ENCODE results near the gene BORCS5.

Gene BORCS5

DNA sequence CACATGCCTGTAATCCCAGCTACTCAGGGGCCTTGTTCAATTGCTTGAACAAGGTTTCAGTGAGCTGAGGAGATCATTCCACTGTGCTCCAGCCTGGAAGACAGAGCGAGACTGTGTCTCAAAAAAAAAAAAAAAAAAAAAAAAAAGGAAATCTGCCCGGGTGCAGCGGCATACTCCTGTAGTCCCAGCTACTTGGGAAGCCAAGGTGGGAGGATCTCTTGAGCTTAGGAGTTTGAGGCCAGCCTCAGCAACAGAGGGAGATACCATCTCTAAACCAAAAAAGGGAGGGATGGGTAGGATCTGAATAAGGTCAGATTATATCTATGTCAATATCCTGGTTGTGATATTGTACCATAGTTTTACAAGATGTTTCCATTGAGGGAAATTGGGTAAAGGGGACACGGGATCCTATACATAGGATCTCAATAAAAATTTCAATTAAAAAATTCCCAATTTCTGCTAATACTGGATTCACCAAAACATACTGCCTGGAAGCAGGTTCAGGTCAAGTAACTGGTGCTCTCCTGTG lies 76.4 kb downstream of the BORCS5 start:
- Histone ChIP-seq H3K27ac (no peak overlapping the region), H4K20me1 (ENCODE audit: insufficient read depth) (no peaks in the 10 kb centered on the region), H3K4me3 (IDR thresholded peaks at IDR 0.05; ENCODE audit: insufficient read depth, low read depth, low read length) (no peak overlapping the region), H3K79me2 (ENCODE audit: insufficient read depth, low read depth) (no peaks in the 10 kb centered on the region), H3K4me2 (no peak overlapping the region), H2AFZ (ENCODE audit: low read depth) (no peak overlapping the region), H3K27me3 (ENCODE audit: insufficient read depth, low read depth) (no peaks in the 10 kb centered on the region), H3K4me1 (ENCODE audit: low read depth, poor library complexity, severe bottlenecking) (peaks cover 3% of the 10 kb centered on the region), H3K36me3 (ENCODE audit: insufficient read depth) (no peaks in the 10 kb centered on the region), H3K9ac (no peak overlapping the region)
- TF ChIP-seq, protein P1, sequence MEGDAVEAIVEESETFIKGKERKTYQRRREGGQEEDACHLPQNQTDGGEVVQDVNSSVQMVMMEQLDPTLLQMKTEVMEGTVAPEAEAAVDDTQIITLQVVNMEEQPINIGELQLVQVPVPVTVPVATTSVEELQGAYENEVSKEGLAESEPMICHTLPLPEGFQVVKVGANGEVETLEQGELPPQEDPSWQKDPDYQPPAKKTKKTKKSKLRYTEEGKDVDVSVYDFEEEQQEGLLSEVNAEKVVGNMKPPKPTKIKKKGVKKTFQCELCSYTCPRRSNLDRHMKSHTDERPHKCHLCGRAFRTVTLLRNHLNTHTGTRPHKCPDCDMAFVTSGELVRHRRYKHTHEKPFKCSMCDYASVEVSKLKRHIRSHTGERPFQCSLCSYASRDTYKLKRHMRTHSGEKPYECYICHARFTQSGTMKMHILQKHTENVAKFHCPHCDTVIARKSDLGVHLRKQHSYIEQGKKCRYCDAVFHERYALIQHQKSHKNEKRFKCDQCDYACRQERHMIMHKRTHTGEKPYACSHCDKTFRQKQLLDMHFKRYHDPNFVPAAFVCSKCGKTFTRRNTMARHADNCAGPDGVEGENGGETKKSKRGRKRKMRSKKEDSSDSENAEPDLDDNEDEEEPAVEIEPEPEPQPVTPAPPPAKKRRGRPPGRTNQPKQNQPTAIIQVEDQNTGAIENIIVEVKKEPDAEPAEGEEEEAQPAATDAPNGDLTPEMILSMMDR (conservative IDR thresholded peaks at IDR 0.05; ENCODE audit: low read depth, low read length) = no peak

DNA sequence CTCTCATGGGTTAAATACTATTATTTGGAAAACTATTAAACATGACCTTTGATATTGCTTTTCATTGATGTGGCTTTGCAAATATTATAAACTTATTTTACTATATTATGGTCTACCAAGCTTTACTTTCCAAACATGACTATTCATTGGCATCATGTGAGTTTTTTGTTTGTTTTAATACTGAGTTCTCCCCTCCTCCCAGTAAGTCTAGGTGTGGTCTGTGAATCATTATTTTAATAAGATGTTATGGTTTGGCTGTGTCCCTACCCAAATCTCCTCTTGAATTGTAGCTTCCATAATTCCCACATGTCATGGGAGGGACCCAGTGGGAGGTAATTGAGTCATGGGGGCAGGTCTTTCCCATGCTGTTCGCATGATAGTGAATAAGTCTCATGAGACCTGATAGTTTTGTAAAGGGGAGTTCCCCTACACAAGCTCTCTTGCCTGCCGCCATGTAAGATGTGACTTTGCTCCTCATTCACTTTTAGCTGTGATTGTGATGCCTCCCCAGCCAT lies 80.0 kb downstream of the BORCS5 start:
- H3K27me3 ChIP-seq (ENCODE audit: insufficient read depth, low read depth) = no peaks in the 10 kb centered on the region
- H3K4me1 ChIP-seq (ENCODE audit: low read depth, poor library complexity, severe bottlenecking) = peaks cover 18% of the 10 kb centered on the region
- no peak overlapping the region for H3K27ac ChIP-seq
- TF ChIP-seq, protein P1 (conservative IDR thresholded peaks at IDR 0.05; ENCODE audit: low read depth, low read length) = no peak
- no peaks in the 10 kb centered on the region for H4K20me1 ChIP-seq (ENCODE audit: insufficient read depth)
- no peaks in the 10 kb centered on the region for H3K79me2 ChIP-seq (ENCODE audit: insufficient read depth, low read depth)
- no peak overlapping the region for H3K4me3 ChIP-seq (IDR thresholded peaks at IDR 0.05; ENCODE audit: insufficient read depth, low read depth, low read length)
- no peaks in the 10 kb centered on the region for H3K36me3 ChIP-seq (ENCODE audit: insufficient read depth)
- H3K4me2 ChIP-seq = no peak overlapping the region
- H3K9ac ChIP-seq = no peak overlapping the region
- H2AFZ ChIP-seq (ENCODE audit: low read depth) = no peak overlapping the region

DNA sequence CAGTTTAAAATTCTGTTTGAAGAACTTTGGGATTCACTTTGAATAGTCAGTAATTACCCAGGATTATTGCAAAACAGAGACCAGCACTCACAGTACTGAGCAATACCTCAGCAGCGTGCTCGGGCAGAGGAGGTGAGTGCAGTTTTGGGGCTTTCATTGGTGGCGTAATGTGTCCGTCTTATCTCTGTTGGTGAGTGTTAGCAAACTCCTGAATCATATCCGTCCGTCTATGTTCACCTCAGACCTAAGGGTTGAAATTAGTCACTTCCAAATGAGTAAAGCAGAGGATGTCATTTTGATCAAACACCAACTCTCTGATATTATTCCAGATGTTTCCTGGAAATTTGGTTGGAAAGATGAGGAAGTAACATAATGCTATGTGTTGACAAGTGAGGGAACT lies 82.8 kb downstream of the BORCS5 start:
- Histone ChIP-seq H3K27me3 (ENCODE audit: insufficient read depth, low read depth) (no peaks in the 10 kb centered on the region), H3K4me1 (ENCODE audit: low read depth, poor library complexity, severe bottlenecking) (peaks cover 30% of the 10 kb centered on the region), H3K4me2 (no peak overlapping the region), H3K27ac (no peak overlapping the region), H3K36me3 (ENCODE audit: insufficient read depth) (no peaks in the 10 kb centered on the region), H2AFZ (ENCODE audit: low read depth) (no peak overlapping the region), H3K4me3 (IDR thresholded peaks at IDR 0.05; ENCODE audit: insufficient read depth, low read depth, low read length) (no peak overlapping the region), H3K79me2 (ENCODE audit: insufficient read depth, low read depth) (no peaks in the 10 kb centered on the region), H3K9ac (no peak overlapping the region), H4K20me1 (ENCODE audit: insufficient read depth) (no peaks in the 10 kb centered on the region)
- TF ChIP-seq, protein P1 (conservative IDR thresholded peaks at IDR 0.05; ENCODE audit: low read depth, low read length) = no peak

DNA sequence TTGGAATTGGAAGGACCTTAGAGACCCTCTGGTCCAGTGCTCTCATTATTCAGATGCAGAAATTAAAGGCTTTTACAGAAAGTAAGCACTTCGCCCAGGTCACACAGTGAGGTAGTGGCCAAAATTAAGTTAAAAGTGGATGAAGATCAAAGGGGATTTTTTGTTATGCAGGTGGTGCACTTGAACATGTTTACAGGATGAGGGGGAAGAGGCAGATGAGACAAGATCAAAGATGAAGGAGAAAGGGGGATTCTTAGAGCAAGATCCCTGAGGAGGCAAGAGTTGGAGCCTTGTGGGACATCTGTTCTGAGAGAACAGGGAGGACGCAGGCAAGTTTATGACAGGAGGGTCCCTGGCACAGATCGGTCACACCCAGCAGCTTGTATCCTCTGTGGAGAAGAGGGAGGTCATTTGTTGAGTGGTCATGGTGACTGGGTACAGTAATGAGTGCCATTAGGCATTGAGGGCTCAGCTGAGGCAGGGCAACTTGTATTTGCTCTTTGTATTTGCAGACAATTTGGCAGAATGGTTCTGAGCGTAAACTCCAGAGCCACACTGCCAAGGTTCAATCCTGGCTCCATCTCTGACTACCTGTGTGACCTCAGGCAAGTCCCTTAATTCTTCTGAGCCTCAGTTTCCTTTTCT lies 84.0 kb downstream of the BORCS5 start:
- Histone ChIP-seq H3K4me2 (peak overlapping the region; percentile 50), H3K4me1 (ENCODE audit: low read depth, poor library complexity, severe bottlenecking) (peaks cover 30% of the 10 kb centered on the region), H3K79me2 (ENCODE audit: insufficient read depth, low read depth) (no peaks in the 10 kb centered on the region), H2AFZ (ENCODE audit: low read depth) (no peak overlapping the region), H3K9ac (no peak overlapping the region), H3K4me3 (IDR thresholded peaks at IDR 0.05; ENCODE audit: insufficient read depth, low read depth, low read length) (no peak overlapping the region), H3K27ac (peak overlapping the region; percentile 43; the same call in 1 of the 2 replicates), H3K36me3 (ENCODE audit: insufficient read depth) (no peaks in the 10 kb centered on the region), H3K27me3 (ENCODE audit: insufficient read depth, low read depth) (no peaks in the 10 kb centered on the region), H4K20me1 (ENCODE audit: insufficient read depth) (no peaks in the 10 kb centered on the region)
- TF ChIP-seq, protein P1 (conservative IDR thresholded peaks at IDR 0.05; ENCODE audit: low read depth, low read length) = no peak
